Liver (tissue), 9 donors: Measurements from ENCODE around the gene NBAS. TPM values are rescaled to one million over a fixed set of nuclear protein-coding genes. Genes with fewer than 3 reads are reported as not detected.
"Not testable (repeated sequence)": the region's sequence is repeated elsewhere in the genome, so short reads cannot be mapped to it uniquely, and the experiment has no call there.

ENCODE experiments used
- DNase-seq: peaks from one replicate; pipeline ENCODE4 v3.0.0-alpha.2; 2017; ENCODE audit warnings: low spot score
- H3K27ac ChIP-seq, 2 donors: one replicate each; pipeline ENCODE4 v1.7.0; 2013; ENCODE audit warnings: inconsistent platforms in 2 of 2, low read length in 2 of 2, control low read depth in 1 of 2, low read depth in 1 of 2, mild to moderate bottlenecking in 1 of 2
- H3K27me3 ChIP-seq, 4 donors: one replicate each; pipeline versions ENCODE4 v1.6.1 to v1.7.0; 2013; ENCODE audit warnings: low read length in 3 of 4, inconsistent platforms in 1 of 4, mild to moderate bottlenecking in 1 of 4, moderate library complexity in 1 of 4; ENCODE audit not compliant: control insufficient read depth in 4 of 4, insufficient read depth in 4 of 4
- H3K36me3 ChIP-seq, 4 donors: one replicate each; pipeline versions ENCODE4 v1.6.1 to v1.7.0; 2013; ENCODE audit warnings: low read length in 3 of 4, mild to moderate bottlenecking in 3 of 4, low read depth in 1 of 4, moderate library complexity in 1 of 4; ENCODE audit not compliant: control insufficient read depth in 4 of 4, insufficient read depth in 3 of 4
- H3K4me1 ChIP-seq, 4 donors: one replicate each; pipeline versions ENCODE4 v1.6.1 to v1.7.0; 2013; ENCODE audit warnings: low read length in 3 of 4, mild to moderate bottlenecking in 3 of 4, moderate library complexity in 1 of 4; ENCODE audit not compliant: control insufficient read depth in 4 of 4, insufficient read depth in 4 of 4
- H3K4me3 ChIP-seq, 3 donors: one replicate each; pipeline versions ENCODE4 v1.6.1 to v1.7.0; 2013; ENCODE audit warnings: low read length in 3 of 3, control low read depth in 1 of 3, low read depth in 1 of 3, mild to moderate bottlenecking in 1 of 3
- H3K9ac ChIP-seq, 2 donors: one replicate each; pipeline ENCODE4 v1.7.0; 2013; ENCODE audit warnings: low read length in 2 of 2, mild to moderate bottlenecking in 2 of 2, moderate library complexity in 2 of 2, control low read depth in 1 of 2, low read depth in 1 of 2
- H3K9me3 ChIP-seq, 4 donors: one replicate each; pipeline versions ENCODE4 v1.6.1 to v1.7.0; 2013; ENCODE audit warnings: low read length in 3 of 4; ENCODE audit not compliant: control insufficient read depth in 4 of 4
- ATF3 ChIP-seq: IDR thresholded peaks from 2 replicates; pipeline ENCODE4 v1.6.1; 2016; ENCODE audit warnings: antibody characterized with exemption
- FOXA2 ChIP-seq: IDR thresholded peaks from 2 replicates; pipeline ENCODE4 v1.6.1; 2016; ENCODE audit warnings: antibody characterized with exemption
- GABPA ChIP-seq, 2 donors: IDR thresholded peaks in 1 of 2; conservative IDR thresholded peaks in 1 of 2; 2 replicates each; pipeline ENCODE4 v1.6.1; 2016; ENCODE audit warnings: antibody characterized with exemption in 2 of 2, mild to moderate bottlenecking in 1 of 2, moderate library complexity in 1 of 2
- HNF4A ChIP-seq, 2 donors: conservative IDR thresholded peaks; 2 replicates each; pipeline ENCODE4 v1.6.1; 2016; ENCODE audit warnings: antibody characterized with exemption in 2 of 2, mild to moderate bottlenecking in 2 of 2
- HNF4G ChIP-seq: IDR thresholded peaks from 2 replicates; pipeline ENCODE4 v1.6.1; 2016; ENCODE audit warnings: antibody characterized with exemption
- NR2F2 ChIP-seq: IDR thresholded peaks from 2 replicates; pipeline ENCODE4 v1.6.1; 2016; ENCODE audit warnings: antibody characterized with exemption
- RAD21 ChIP-seq, 2 donors: IDR thresholded peaks; 2 replicates each; pipeline ENCODE4 v1.6.1; 2016; ENCODE audit warnings: antibody characterized with exemption in 2 of 2, mild to moderate bottlenecking in 2 of 2
- RXRA ChIP-seq, 2 donors: IDR thresholded peaks; 2 replicates each; pipeline ENCODE4 v1.6.1; 2017 to 2018; ENCODE audit warnings: antibody characterized with exemption in 2 of 2, mild to moderate bottlenecking in 1 of 2
- SP1 ChIP-seq: IDR thresholded peaks from 2 replicates; pipeline ENCODE4 v1.6.1; 2018; ENCODE audit warnings: antibody characterized with exemption, mild to moderate bottlenecking
- TAF1 ChIP-seq: conservative IDR thresholded peaks from 2 replicates; pipeline ENCODE4 v1.6.1; 2016; ENCODE audit warnings: antibody characterized with exemption, mild to moderate bottlenecking
- YY1 ChIP-seq: IDR thresholded peaks from 2 replicates; pipeline ENCODE4 v1.6.1; 2016; ENCODE audit warnings: antibody characterized with exemption, mild to moderate bottlenecking
- WGBS: extraction: QIAGEN DNeasy Blood & Tissue Kit; methylation state at CpG from one replicate; pipeline ENCODE4 v1.1.7; 2013; 5-methylcytosine and 5-hydroxymethylcytosine counted together
- polyA plus RNA-seq, 2 donors: library from polyadenylated mRNA; stranded (reverse) in 1 of 2; unstranded in 1 of 2; fragments of 200-250 nt in 1 of 2; fragments of >200 nt in 1 of 2; fragmentation: Nextera tagmentation in 1 of 2; extraction: Ambion mirVana in 1 of 2; gene quantifications; one replicate each; pipeline versions ENCODE4 v1.2.1 to v1.2.3, GENCODE V29; 2013 to 2015
- total RNA-seq, 2 donors: library from RNA; depleted of rRNA; stranded (reverse); fragments of >200 nt; gene quantifications; one replicate each; pipeline ENCODE4 v1.2.3, GENCODE V29; 2014
- TF ChIP-seq, protein P1 (sequence below): fragments of 150-350 bp; IDR thresholded peaks from 2 replicates; pipeline ENCODE4 v1.5.1; 2017; ENCODE audit warnings: improper control_type of control experiment, low read depth, low read length; ENCODE audit not compliant: missing input control
- TF ChIP-seq, protein P2 (sequence below): IDR thresholded peaks from 2 replicates; pipeline ENCODE4 v1.6.1; 2016; ENCODE audit warnings: antibody characterized with exemption
- TF ChIP-seq, protein P3 (sequence below): IDR thresholded peaks from 2 replicates; pipeline ENCODE4 v1.6.1; 2016; ENCODE audit warnings: antibody characterized with exemption
- donor health status: healthy.
- donor health status: healthy.
- donor health status: healthy.
- donor health status: healthy.
- donor health status: healthy.

NBAS gene
- total and polyA plus RNA-seq, 4 donors: 10.5 to 40.0 (median 18.9) TPM

- Histone ChIP-seq H3K9ac (no peak overlapping the region), H3K4me1 (no peaks in the 10 kb centered on the region), H3K4me3 (no peak overlapping the region), H3K36me3 (peaks cover 0 to 9% (median 1%) of the 10 kb centered on the region in 4 donors), H3K9me3 (no peaks in the 10 kb centered on the region), H3K27me3 (no peaks in the 10 kb centered on the region), H3K27ac (no peak overlapping the region)
- TF ChIP-seq FOXA2: no peak
- no peak for TF ChIP-seq YY1
- no peak for TF ChIP-seq RXRA (IDR thresholded peaks at IDR 0.05)
- TF ChIP-seq, protein P1, sequence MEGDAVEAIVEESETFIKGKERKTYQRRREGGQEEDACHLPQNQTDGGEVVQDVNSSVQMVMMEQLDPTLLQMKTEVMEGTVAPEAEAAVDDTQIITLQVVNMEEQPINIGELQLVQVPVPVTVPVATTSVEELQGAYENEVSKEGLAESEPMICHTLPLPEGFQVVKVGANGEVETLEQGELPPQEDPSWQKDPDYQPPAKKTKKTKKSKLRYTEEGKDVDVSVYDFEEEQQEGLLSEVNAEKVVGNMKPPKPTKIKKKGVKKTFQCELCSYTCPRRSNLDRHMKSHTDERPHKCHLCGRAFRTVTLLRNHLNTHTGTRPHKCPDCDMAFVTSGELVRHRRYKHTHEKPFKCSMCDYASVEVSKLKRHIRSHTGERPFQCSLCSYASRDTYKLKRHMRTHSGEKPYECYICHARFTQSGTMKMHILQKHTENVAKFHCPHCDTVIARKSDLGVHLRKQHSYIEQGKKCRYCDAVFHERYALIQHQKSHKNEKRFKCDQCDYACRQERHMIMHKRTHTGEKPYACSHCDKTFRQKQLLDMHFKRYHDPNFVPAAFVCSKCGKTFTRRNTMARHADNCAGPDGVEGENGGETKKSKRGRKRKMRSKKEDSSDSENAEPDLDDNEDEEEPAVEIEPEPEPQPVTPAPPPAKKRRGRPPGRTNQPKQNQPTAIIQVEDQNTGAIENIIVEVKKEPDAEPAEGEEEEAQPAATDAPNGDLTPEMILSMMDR: no peak
- DNase-seq: no peak
- WGBS: 97% methylated on average over 3 of the region's 3 CpGs
These were observed 152.4 kb downstream of the NBAS start for GRCh38 chr2:15408759-15409158.

DNA sequence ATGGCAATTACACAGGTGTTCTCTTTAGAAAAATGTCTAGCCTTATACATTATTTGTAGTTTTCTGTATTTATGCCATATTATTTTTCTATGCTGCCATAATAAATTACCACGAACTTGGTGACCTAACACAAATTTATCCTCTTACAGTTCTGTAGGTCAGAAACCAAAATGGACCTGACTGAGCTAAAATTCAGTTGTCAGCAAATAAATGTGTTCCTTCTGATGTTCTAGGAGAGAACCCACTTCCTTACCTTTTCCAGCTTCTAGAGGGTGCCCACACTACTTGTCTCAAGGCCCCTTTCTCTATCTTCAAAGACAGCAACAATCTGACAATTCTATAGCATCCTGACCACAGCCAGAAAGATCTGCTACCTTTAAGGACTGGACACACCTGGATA is 153.5 kb downstream of the NBAS start:
- TF ChIP-seq, protein P2, sequence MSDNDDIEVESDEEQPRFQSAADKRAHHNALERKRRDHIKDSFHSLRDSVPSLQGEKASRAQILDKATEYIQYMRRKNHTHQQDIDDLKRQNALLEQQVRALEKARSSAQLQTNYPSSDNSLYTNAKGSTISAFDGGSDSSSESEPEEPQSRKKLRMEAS: no peak
- no peak for TF ChIP-seq TAF1
- TF ChIP-seq HNF4G: no peak
- TF ChIP-seq NR2F2: no peak
- no peak for TF ChIP-seq RAD21 (IDR thresholded peaks at IDR 0.05)
- no peak for TF ChIP-seq GABPA (IDR thresholded peaks at IDR 0.05 in 1 of 2, conservative IDR thresholded peaks at IDR 0.05 in 1 of 2)
- no peak for TF ChIP-seq YY1
- TF ChIP-seq HNF4A (conservative IDR thresholded peaks at IDR 0.05): no peak
- no peak for TF ChIP-seq SP1
- TF ChIP-seq ATF3: no peak
- no peak for TF ChIP-seq RXRA (IDR thresholded peaks at IDR 0.05)
- TF ChIP-seq, protein P3, sequence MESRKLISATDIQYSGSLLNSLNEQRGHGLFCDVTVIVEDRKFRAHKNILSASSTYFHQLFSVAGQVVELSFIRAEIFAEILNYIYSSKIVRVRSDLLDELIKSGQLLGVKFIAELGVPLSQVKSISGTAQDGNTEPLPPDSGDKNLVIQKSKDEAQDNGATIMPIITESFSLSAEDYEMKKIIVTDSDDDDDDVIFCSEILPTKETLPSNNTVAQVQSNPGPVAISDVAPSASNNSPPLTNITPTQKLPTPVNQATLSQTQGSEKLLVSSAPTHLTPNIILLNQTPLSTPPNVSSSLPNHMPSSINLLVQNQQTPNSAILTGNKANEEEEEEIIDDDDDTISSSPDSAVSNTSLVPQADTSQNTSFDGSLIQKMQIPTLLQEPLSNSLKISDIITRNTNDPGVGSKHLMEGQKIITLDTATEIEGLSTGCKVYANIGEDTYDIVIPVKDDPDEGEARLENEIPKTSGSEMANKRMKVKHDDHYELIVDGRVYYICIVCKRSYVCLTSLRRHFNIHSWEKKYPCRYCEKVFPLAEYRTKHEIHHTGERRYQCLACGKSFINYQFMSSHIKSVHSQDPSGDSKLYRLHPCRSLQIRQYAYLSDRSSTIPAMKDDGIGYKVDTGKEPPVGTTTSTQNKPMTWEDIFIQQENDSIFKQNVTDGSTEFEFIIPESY: no peak
- TF ChIP-seq, protein P1: no peak
- peaks cover 0 to 2% (median under 1%) of the 10 kb centered on the region in 4 donors for H3K36me3 ChIP-seq
- DNase-seq: no peak
- no peak overlapping the region for H3K27ac ChIP-seq
- no peaks in the 10 kb centered on the region for H3K4me1 ChIP-seq
- H3K9me3 ChIP-seq: no peaks in the 10 kb centered on the region
- H3K27me3 ChIP-seq: no peaks in the 10 kb centered on the region
- H3K9ac ChIP-seq: no peak overlapping the region
- WGBS: 96% methylated on average over 1 of the region's 1 CpG
- H3K4me3 ChIP-seq: no peak overlapping the region

DNA sequence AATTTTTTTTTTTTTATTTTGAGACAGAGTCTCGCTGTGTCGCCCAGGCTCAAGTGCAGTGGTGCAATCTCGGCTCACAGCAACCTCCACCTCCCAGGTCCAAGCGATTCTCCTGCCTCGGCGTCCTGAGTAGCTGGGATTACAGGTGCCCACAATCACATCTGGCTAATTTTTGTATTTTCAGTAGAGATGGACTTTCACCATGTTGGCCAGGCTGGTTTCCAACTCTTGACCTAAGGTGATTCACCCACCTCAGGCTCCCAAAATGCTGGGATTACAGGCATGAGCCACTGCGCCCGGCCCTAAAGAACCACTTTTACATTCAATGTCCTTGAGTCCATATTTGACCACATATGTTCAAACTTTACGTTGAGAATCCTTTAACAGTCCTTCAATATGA is 156.6 kb downstream of the NBAS start:
- not testable (repeated sequence) for DNase-seq, H3K36me3 ChIP-seq, H3K9ac ChIP-seq, H3K4me1 ChIP-seq, H3K27ac ChIP-seq, H3K9me3 ChIP-seq, H3K27me3 ChIP-seq, H3K4me3 ChIP-seq
- WGBS: 98% methylated on average over 9 of the region's 9 CpGs
